Measurements from ENCODE around the gene CCDC57.

The CCDC57 gene

GRCh38 chr17:82203920-82204319 lies 8.7 kb downstream of the CCDC57 start:
- TF ChIP-seq CTCF (IDR thresholded peaks at IDR 0.05; ENCODE audit: insufficient read depth, low read depth, low read length, missing control alignments), result no peak
- DNase-seq (ENCODE audit: low read depth), result no peak

GRCh38 chr17:82202981-82203380 lies 9.7 kb downstream of the CCDC57 start:
- no peak for DNase-seq (ENCODE audit: low read depth)
- no peak overlapping the region for H3K4me3 ChIP-seq (ENCODE audit: low read depth, low read length)
- TF ChIP-seq CTCF (IDR thresholded peaks at IDR 0.05; ENCODE audit: insufficient read depth, low read depth, low read length, missing control alignments), result no peak

More at GRCh38 chr17:82203920-82204319, 8.7 kb downstream of the CCDC57 start:
- H3K4me3 ChIP-seq (ENCODE audit: low read depth, low read length), result no peak overlapping the region

GRCh38 chr17:82201498-82201910 lies 11.1 kb downstream of the CCDC57 start:
- no peak for TF ChIP-seq CTCF (IDR thresholded peaks at IDR 0.05; ENCODE audit: insufficient read depth, low read depth, low read length, missing control alignments)
- no peak for DNase-seq (ENCODE audit: low read depth)
- H3K4me3 ChIP-seq (ENCODE audit: low read depth, low read length), result no peak overlapping the region

- TF ChIP-seq CTCF (IDR thresholded peaks at IDR 0.05; ENCODE audit: insufficient read depth, low read depth, low read length, missing control alignments), result no peak
- DNase-seq (ENCODE audit: low read depth), result no peak
- no peak overlapping the region for H3K4me3 ChIP-seq (ENCODE audit: low read depth, low read length)
These were observed 11.7 kb downstream of the CCDC57 start for GRCh38 chr17:82200743-82201497.

GRCh38 chr17:82200135-82200534 lies 12.5 kb downstream of the CCDC57 start:
- no peak for TF ChIP-seq CTCF (IDR thresholded peaks at IDR 0.05; ENCODE audit: insufficient read depth, low read depth, low read length, missing control alignments)
- no peak overlapping the region for H3K4me3 ChIP-seq (ENCODE audit: low read depth, low read length)
- no peak for DNase-seq (ENCODE audit: low read depth)

- TF ChIP-seq CTCF (IDR thresholded peaks at IDR 0.05; ENCODE audit: insufficient read depth, low read depth, low read length, missing control alignments), result no peak
- DNase-seq (ENCODE audit: low read depth), result no peak
- no peak overlapping the region for H3K4me3 ChIP-seq (ENCODE audit: low read depth, low read length)
These were observed 13.1 kb downstream of the CCDC57 start for GRCh38 chr17:82199496-82199895.

- DNase-seq (ENCODE audit: low read depth), result peak; percentile 39
- no peak overlapping the region for H3K4me3 ChIP-seq (ENCODE audit: low read depth, low read length)
- TF ChIP-seq CTCF (IDR thresholded peaks at IDR 0.05; ENCODE audit: insufficient read depth, low read depth, low read length, missing control alignments), result no peak
These were observed 14.6 kb downstream of the CCDC57 start for GRCh38 chr17:82198092-82198491.

All from GM12865 (cell line).